ENCODE results near the gene BANF2. TPM values are rescaled to one million over a fixed set of nuclear protein-coding genes. Genes with fewer than 3 reads are reported as not detected.

The BANF2 gene
- total and polyA plus RNA-seq, 4 donors: not detected

Other genes starting within 250 kb of the BANF2 start
- under 1 TPM; 0.17 to 0.28 TPM for gene BFSP1, start 168.6 kb upstream of the BANF2 start, total RNA-seq
- gene BFSP1, start 168.6 kb upstream of the BANF2 start, polyA plus RNA-seq: under 1 TPM; 0.14 to 0.25 TPM
- 10 to 100 TPM; 39.9 to 82.7 TPM for gene DSTN, start 129.9 kb upstream of the BANF2 start, total RNA-seq
- gene DSTN, start 129.9 kb upstream of the BANF2 start, polyA plus RNA-seq: 100 to 1,000 TPM; 133 to 137 TPM
- 100 to 1,000 TPM in 1 of 2 donors, 10 to 100 TPM in 1; 81.8 to 202 TPM for gene RRBP1, start 17.7 kb upstream of the BANF2 start, total RNA-seq
- gene RRBP1, start 17.7 kb upstream of the BANF2 start, polyA plus RNA-seq: 100 to 1,000 TPM in 1 of 2 donors, 10 to 100 TPM in 1; 75.4 to 178 TPM

Measured in liver (tissue), 4 donors.